NOMO-1 treated with DMSO at 0.1 percent for 48 hours (cell line): ENCODE measurements around the gene NIN.
"Not testable (repeated sequence)": the region's sequence is repeated elsewhere in the genome, so short reads cannot be mapped to it uniquely, and the experiment has no call there.

Experiments used
- DNase-seq: peaks from one replicate; lab custom pipeline; 2025; ENCODE audit not compliant: unreplicated experiment; lab: John Stamatoyannopoulos, UW

NIN gene

DNA sequence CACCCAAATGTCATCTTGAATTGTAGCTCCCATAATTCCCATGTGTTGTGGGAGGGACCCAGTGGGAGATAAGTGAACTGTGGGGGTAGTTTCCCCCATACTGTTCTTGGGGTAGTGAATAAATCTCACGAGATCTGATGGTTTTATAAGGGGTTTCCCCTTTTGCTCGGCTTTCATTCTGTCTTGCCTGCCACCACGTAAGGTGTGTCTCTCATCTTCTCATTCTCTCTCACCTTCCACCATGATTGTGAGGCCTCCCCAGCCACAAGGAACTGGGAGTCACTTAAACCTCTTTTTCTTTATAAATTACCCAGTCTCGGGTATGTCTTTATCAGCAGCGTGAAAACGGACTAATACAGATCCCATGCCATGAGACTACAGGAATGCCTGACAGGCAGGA is 11.7 kb downstream of the NIN start:
- DNase-seq = not testable (repeated sequence)

DNA sequence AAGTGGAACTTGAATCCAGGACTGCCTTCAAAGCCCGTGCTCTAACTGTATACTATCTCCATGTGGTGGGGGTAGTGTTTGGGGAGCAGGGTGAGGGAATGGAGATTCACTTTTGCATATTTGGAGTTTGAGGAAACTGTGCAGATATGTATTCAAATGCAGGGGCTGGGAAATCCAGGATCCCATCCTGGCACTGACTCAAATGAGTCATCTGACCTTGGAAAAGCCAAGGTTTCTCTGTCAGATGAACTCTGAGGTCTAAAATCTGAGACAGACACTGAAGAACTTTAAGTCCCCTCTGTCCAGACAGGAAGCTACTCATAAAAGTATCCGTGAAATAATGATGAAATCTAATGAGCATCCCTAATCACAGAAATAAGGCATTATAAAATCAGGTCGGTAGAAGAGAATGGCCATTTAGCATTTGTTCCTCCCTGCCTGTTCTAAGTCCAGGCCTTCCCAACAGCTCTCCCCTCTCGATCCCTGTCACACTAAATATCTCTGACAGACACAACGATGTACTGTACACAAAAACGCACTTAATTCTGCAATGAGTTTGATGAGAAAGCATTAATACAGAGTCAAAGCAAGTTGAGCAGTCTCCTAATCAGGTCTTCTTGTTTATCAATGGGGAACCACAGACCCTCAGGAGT is 14.4 kb downstream of the NIN start:
- DNase-seq = no peak

DNA sequence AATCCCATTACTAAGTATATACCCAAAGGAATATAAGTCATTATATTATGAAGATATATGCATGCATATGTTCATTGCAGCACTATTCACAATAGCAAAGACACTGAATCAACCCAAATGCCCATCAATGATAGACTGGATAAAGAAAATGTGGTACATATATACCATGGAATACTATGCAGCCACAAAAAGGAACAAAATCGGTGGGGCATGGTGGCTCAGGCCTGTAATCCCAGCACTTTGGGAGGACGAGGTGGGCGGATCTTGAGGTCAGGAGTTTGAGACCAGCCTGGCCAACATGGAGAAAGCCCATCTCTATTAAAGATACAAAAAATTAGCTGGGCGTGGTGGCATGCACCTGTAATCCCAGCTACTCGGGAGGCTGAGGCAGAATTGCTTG is 15.4 kb downstream of the NIN start:
- DNase-seq = not testable (repeated sequence)

DNA sequence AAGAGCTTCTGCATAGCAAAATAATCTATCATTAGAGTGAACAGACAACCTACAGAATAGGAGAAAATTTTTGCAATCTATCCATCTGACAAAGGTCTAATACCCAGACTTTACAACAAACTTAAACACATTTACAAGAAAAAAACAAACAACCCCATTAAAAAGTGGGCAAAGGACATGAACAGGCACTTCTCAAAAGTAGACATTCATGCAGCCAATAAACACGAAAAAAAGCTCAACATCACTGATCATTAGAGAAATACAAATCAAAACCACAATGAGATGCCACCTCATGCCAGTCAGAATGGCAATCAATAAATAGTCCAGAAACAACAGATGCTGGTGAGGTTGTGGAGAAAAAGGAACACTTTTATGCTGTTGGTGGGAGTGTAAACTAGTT is 15.9 kb downstream of the NIN start:
- DNase-seq = not testable (repeated sequence)

DNA sequence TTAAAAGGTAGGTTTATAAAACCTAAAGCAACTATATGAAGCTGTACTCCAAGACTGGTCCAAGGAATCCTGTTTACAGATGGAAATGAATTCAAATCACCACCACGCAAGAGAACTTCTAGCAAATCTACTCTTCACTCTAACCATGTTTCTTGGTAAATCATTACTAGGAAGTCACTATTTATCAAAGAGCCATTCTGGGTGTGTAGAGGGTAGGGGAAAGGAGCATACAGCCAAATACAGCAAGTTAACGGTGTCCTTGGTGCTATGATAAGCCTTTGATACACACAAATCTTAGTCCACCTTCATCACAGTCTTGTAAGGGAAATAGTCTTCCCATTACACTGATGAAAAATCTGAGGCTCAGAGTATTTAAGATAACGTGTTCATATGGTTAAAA is 16.8 kb downstream of the NIN start:
- DNase-seq = no peak

DNA sequence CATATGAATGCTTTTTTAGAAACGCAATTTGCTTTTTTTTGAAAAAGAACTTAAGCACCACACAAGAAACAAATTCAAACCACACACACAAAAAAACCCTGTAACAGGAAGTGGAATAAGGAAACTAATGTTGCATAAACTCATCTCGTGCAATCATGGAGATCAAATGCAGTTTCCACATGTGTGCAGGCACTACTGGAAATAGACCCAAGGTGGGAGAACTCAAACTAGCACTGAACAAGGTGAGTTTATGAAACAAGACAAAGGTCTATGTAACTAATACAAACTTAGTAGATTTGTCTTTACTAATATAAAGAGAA is 17.5 kb downstream of the NIN start:
- peak; percentile 88 for DNase-seq

DNA sequence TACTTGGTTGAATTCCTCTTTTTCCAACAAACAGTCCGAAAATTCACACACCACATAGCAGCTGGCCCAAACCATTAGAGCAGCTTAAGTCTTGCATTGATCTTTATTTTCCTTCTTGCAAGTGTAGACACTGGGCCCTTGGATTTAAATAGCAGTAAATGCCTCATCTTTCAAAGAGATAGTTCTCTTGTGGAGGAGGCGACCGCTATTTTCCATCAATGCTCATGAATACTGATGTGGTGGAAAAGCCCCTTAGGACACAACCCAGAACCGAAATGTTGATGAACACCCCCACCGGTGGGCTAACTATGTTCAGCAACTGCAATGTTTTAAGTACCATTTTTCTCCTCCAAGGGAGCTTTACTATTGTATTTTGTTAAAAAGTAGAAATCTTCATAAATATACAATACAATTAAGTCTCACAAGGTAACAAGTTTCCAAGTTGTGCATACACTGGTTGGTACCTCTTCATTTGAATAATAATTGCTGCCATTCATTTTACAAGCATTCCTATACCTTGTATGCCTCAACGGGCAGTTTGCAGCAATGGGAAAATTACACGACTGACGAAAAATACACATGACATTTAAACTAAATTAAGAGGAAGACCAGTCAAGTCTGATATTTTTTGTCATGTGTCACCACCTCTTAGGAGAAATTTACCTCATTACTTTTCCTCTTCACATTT is 18.0 kb downstream of the NIN start:
- no peak for DNase-seq

DNA sequence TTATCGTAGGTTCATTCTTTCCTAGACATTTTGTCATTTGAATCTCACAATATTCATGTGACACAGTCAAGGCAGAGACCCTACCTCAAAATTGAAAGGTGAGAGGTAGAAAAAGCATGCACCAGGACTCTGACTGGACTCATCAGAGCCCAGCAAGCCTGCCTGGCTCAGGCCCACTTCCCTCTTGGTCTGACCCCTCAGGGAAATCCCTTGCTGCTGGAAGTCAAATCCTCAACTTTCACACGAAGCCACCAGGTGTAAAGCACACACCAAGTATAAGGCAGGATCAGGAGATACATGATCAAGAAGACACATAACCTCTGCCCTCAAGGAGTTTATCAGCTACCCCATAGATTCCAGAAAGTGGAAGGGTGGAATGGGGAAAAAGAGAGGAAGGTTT is 18.8 kb downstream of the NIN start:
- DNase-seq = no peak

DNA sequence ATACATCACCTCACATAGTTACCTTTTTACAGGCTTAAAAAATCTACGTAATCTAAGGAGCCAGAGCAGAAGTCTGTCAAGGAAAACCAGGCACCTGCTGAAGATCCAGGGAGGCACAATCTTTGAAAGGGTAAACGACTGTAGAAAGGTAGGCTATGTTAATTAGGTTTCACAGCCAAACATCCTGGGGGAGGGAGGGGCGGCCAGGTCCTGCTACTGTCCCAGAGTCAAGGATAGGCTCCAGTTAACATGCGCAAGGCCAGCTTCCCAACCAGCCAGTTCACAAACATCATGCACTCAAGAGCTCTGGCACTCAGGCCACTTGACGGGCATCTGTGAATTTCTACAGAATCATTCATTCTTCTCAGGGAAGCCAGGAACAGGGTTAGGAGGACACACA is 22.9 kb downstream of the NIN start:
- no peak for DNase-seq

DNA sequence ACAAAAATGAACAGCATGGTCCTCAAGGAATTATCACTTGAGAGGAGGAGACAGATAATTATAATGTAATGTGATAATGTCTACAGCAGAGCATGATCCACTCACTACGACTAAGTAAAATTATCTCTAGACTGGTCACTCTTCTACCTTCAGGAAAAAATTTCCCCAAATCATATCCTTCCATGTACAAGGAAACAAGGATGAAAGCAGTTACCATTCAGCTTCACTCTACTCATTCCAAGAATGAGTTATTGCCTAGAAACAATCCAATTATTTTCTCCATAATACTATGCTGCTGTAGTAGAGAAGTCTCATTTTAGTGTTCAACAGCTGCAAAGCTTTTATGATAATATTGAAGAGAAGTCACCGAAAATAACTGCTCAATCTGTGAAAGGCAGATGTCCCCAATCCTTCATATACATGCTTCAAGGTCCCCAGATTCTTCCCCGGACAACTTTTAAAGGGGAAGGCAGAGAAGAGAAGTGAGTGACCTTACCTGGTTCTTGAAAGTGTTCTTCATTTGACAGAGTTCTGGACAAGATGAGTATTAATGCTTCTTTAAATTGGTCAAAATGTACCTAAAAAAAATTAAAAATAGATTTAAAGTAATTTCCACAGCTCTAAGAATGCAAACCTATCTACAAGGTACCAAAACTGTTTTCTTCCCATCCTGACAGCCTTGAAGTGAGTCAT is 24.6 kb downstream of the NIN start:
- DNase-seq = no peak

DNA sequence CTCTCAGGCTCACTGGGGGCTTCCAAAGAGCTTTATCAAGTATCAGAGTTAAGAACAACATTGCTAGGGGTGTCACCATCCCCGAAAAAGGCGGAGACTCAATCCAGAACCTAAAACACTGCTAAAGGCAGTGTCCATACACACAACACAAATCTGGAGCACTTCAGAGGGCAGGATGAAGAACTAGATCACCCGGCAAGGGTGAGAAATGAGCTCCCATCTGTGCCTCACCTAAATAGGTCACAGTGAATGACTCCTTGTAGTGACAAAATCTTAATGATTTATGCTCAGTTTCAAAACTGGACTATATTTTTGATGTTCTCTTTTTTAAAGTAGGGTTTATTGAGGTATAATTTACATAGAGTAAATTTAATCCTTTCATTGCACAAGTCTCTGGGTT is 25.6 kb downstream of the NIN start:
- no peak for DNase-seq

DNA sequence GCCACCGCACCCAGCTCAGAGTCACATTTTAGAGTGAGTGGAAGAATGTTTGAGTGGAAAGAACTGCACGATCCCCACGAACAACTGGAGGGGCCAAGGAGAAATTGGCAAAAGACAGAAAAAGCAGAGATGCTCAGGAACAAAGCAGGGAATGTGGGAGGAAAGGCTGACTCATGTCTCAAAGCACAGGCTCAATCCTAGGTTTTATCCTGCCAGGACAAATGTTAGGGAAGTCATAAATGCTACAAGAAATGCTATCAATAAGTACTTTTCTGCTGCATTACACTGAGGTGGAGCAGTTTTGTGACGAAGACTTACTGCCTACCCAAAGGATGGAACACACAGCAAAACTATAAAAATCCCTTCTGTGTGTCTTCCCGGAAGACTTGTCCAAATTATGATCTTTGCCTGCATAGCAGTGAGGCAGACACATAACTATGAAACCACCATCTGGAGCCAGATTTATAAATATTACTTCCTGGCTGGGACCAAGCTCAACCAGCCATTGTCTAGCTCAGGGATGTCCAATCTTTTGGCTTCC is 26.7 kb downstream of the NIN start:
- no peak for DNase-seq

DNA sequence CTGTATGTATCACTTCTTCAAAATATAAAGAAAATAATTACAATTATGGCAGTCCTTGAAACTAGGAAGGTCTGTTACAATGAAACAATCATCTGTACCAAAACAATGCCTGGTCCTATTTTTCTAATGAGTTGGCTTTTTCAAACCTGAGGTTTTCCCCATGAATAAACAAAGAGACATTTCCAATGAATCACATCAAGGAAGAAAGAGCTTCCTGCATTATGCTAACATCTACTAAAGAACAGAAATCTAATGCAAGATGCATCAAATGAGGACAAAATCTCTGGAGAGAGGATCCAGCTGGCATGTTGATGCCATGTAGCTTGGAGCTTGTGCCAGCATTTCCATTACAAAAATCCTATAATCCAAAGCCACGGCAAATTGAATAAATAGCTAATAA is 29.3 kb downstream of the NIN start:
- DNase-seq = no peak

DNA sequence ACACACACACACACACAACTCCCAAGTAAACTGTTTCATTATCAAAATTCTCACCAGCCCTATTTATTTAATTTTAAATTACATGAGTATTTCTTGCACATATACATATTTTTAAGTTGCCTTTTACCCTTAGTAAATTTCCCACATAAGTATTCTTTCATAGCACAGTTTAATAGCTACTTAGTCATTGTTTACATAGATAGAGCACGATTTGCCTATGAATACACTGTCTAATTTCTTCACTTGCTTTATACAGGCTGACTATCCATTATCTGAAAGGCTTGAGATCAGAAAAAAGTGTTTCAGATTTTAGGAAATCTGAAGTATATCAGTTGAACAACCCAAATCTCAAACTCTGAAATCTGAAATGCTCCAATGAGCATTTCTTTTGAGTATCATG is 30.9 kb downstream of the NIN start:
- DNase-seq = no peak

DNA sequence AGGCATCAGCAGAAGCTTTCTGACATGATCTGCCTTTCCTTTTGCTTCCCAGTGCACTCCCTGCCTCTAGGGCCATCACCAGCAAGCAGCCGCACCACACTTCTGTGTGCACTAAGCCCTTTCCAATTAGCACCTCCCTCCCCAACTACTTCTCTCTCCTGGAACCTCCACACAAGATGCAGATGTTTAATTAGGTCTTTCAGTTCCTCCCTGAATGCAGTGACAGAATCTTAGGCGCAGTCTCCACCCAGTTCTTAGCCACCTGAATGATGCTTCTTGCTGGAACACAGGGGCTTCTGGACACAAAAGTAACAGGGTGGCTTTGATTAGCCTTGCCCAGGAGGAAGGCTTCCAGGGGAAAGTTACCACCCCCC is 32.9 kb downstream of the NIN start:
- peak; percentile 63 for DNase-seq

DNA sequence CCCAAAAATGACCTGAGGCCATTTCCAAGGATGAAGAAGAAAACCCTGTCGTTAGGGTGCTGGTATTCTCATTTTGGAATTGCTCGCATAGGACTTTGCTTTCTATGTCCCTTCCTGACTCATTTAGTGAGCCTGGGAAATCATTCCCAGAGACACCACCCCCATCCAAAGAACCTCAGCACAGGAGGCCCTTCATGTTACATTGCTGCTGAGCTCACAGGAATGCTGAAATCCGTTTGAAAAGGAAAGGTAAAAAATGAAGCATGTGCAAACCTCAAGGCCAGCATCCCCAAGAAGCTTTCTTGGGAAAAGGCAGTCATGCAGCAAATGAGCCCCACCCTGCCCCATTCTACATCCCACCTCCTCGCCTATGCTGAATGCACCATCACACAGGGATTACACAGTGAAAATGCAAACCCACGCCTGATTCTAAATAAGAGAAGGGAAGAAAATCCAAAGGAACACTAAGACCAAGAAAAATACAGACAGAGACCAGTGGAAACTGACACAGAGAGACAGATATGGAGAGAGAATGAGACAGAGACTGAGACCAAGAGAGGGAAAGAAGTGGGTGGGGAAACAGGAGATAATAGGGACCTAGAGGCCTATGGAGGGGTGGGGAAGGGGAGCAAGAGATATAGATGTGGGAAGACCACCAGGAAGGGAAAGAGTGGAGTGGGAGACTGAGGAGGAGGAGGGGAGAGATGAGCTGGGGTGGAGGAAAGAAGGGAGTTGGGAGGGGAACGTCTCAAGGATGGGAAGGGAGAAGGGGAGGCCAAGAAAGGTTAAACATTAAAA is 33.5 kb downstream of the NIN start:
- no peak for DNase-seq

DNA sequence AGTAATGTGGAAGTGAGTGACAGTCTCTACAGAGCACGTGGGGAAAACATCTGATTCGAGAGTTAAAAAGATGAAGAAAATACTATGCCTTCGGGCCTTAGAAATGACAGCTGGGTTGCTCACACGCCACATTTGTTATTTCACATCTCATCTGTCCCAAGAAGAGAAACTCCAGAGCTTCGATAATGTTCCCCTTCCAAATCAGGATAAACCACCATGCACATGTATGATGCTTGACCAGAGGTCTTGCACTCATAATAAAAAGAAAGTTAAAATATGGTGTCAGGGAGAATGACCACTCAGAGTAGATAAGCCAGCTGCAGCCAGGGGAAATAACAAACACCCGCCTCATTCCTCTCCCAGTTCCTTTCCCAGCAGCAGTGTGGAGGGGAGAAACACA is 34.6 kb downstream of the NIN start:
- DNase-seq = no peak

DNA sequence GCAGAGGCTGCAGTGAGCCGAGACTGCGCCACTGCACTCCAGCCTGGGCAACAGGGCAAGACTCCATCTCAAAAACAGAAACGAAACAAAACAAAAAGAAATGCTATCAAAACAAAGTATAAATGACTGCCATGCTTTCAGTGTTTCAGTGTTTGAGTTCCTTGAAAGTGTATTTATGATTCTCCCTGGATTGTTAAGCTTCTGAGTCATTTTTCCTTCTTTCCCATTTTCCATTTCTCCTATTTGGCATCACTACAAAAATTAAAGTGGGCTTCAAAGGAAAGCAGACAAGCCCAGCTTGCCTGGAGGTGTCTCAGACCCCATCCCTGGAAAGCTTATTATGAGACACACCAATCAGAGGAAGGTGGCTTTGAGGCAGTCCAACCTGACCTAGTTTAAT is 35.1 kb downstream of the NIN start:
- DNase-seq = no peak

DNA sequence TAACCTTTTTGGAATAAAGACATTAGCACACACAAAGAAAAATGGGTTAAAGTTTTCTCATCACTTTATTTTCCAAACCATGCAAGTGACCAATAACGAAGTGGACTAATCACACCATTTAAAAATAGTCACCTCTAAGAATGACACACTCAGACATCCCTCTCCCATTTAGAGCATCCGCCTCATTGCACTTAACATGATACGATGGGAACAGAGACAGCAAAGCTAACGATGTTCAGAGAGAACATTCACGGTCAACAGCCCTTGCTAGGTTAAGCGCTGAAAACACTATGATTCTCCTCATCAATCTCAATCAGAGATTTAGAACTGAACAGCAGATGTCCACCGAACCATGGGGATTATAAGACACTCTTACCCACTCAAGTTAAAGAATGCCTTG is 35.8 kb downstream of the NIN start:
- DNase-seq = no peak

DNA sequence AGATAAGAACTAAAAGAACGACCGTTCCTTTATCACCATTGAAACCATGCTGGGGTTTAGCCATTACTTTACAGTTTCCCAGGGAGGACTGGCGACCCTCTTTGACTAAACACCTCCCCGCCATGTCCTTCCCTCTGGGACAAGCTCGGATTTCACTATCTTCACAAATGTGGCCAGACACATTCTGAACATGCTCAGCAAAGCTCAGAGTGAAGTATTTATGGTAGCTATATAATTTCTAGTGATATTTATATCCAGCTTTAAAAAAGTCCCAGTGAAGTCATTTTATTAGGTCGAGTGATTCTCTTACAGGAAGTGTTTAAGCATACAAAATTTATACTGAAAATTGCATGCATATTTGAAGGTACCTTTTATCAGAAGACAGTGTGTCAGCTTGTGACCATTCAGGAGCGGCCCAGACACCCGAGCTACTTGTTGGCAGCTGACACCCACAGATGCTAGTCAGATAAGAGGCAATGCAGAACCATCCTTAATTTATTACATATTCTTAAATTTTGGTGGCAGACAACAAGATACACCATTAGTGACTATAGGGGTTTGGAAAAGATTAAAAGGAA is 36.8 kb downstream of the NIN start:
- no peak for DNase-seq

DNA sequence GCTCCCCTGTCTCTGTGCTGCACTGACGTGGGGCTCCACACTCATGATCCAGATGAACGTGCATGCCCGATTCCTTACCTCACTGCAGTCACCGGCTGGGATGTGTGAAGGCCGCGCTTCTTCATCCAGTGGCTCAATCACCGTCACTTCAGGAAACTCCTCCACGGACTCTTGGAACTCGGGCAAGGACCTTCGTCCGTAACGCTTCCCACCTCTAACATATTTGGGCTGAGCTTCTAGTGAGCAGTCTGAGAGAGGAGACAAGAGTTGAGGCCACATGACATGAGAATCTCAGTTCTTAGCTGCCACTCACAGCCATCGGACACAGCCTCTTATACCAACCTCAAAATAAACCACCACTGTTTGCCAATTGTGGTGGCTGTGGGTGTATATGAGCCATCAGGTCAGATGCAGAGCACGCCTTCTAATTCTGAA is 38.3 kb downstream of the NIN start:
- DNase-seq = no peak
